ENCODE results near the gene ZNF787.

ZNF787 gene

DNA sequence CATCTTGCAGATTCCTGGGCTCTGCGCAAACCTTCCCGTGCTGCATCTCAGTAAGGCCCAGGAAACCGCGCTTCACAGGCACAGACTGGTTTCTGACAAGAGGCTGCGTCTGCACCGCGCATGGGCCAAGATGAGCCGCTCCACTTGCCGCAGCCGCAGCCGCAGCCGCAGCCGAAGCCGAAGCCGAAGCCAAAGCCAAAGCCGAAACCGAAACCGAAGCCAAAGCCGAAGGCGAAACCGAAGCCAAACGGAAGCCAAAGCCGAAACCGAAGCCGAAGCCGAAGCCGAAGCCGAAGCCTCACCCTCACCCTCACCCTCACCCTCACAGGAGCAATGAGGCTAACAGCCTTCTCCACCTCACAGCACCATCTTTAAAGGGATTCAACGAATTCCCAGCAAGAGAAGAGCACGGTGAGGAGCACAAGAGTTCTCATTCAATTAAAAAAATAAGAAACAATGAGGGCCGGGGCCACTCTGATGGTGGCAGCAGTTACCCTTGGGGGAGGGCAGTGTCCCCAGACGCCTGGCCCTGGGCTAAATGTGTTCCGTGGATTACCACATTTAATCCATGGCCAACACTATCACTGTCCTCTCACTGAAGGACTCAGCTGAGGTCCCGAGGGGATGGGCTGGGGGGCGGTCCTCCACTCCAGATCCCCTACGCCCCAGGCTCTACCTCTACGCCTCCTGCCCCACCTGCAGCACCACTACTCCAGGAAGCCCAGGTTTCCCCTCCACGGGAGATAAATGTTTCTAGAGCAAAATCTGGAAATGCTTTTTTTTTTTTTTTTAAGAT, 29.1 kb downstream of the ZNF787 start:
- Histone ChIP-seq H2AFZ (ENCODE audit: low read depth, low read length) (no peak overlapping the region), H3K27me3 (ENCODE audit: insufficient read depth, low read length) (no peaks in the 10 kb centered on the region), H3K9me3 (ENCODE audit: low read length) (peaks cover 57% of the 10 kb centered on the region), H3K4me1 (ENCODE audit: insufficient read depth, low read length) (no peaks in the 10 kb centered on the region), H3K4me3 (ENCODE audit: low read length) (no peak overlapping the region), H3K36me3 (ENCODE audit: insufficient read depth, low read length) (peaks cover 52% of the 10 kb centered on the region)

DNA sequence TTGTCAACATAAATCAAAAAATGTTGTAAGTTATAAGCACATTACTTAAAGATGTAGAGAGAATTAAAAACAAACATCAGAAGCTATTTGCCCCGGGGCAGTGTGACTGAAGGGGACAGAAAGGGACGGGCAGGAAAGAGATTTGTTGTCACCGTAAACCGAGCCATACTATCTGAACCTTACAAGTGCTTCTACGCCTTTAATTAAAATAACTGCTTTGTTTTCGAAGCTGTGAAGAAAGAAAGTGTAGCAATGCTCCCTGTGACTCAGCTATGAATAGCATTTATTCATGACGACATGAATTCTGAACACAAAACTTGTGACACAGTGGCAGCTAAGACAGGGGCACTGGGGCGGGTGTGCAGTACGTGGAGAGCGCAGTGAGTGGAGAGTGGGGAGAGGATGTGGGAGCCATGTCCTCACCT, 30.0 kb downstream of the ZNF787 start:
- Histone ChIP-seq H3K27me3 (ENCODE audit: insufficient read depth, low read length) (no peaks in the 10 kb centered on the region), H3K9me3 (ENCODE audit: low read length) (peaks cover 51% of the 10 kb centered on the region), H3K4me3 (ENCODE audit: low read length) (no peak overlapping the region), H2AFZ (ENCODE audit: low read depth, low read length) (no peak overlapping the region), H3K4me1 (ENCODE audit: insufficient read depth, low read length) (no peaks in the 10 kb centered on the region), H3K36me3 (ENCODE audit: insufficient read depth, low read length) (peaks cover 48% of the 10 kb centered on the region)

DNA sequence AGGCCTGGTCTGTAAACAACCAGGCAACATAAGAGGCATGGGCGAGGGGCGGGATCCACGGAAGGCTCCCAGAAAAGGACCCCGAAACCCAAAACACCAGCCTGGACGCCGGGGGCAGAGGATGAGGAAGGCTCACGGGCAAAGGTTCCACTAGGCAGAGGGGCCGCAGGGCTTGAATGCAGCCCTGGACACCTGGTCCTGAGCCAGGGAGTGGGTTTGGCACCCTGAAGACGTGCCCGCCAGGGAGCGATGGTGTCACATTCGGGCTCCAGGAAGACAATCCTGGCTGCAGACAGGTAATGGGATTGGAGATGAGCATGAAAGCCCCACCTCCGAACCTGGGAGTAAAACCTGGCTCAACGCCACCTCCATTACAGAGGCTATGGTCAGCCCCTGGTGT, 31.8 kb downstream of the ZNF787 start:
- peaks cover 38% of the 10 kb centered on the region for H3K36me3 ChIP-seq (ENCODE audit: insufficient read depth, low read length)
- no peak overlapping the region for H2AFZ ChIP-seq (ENCODE audit: low read depth, low read length)
- H3K27me3 ChIP-seq (ENCODE audit: insufficient read depth, low read length) = no peaks in the 10 kb centered on the region
- H3K4me3 ChIP-seq (ENCODE audit: low read length) = no peak overlapping the region
- no peaks in the 10 kb centered on the region for H3K4me1 ChIP-seq (ENCODE audit: insufficient read depth, low read length)
- peaks cover 37% of the 10 kb centered on the region for H3K9me3 ChIP-seq (ENCODE audit: low read length)

DNA sequence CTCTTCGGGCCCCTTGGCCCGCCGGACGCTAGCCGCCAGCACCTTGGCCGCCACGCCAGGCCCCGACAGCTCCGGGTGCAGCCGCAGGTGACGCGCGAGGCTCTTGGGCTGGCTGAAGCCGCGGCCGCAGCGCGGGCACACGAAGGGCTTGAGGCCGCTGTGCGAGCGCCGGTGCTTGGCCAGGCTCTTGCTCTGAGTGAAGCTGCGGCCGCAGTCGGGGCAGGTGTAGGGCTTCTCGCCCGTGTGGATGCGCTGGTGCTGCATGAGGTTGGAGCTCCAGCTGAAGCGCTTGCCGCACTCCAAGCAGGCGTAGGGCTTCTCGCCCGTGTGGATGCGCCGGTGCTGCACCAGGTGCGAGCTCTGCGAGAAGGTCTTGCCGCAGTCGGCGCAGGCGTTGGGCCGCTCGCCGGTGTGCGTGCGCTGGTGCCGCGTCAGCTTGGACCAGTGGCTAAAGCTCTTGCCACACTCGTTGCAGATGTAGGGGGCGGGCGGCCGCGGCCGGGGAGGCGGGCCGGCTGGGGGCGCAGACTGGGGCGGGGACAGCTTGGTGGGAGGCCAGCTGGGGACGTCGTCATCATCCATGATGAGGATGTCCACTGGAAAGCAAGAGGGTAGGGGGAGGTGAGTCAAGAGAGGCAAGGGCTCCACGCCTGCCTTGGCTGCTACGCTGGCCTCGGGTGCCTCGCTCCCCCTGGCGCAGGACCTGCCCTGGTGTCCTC, 32.4 kb downstream of the ZNF787 start:
- H2AFZ ChIP-seq (ENCODE audit: low read depth, low read length) = no peak overlapping the region
- no peaks in the 10 kb centered on the region for H3K27me3 ChIP-seq (ENCODE audit: insufficient read depth, low read length)
- H3K9me3 ChIP-seq (ENCODE audit: low read length) = peaks cover 36% of the 10 kb centered on the region
- H3K4me1 ChIP-seq (ENCODE audit: insufficient read depth, low read length) = no peaks in the 10 kb centered on the region
- peaks cover 37% of the 10 kb centered on the region for H3K36me3 ChIP-seq (ENCODE audit: insufficient read depth, low read length)
- no peak overlapping the region for H3K4me3 ChIP-seq (ENCODE audit: low read length)

DNA sequence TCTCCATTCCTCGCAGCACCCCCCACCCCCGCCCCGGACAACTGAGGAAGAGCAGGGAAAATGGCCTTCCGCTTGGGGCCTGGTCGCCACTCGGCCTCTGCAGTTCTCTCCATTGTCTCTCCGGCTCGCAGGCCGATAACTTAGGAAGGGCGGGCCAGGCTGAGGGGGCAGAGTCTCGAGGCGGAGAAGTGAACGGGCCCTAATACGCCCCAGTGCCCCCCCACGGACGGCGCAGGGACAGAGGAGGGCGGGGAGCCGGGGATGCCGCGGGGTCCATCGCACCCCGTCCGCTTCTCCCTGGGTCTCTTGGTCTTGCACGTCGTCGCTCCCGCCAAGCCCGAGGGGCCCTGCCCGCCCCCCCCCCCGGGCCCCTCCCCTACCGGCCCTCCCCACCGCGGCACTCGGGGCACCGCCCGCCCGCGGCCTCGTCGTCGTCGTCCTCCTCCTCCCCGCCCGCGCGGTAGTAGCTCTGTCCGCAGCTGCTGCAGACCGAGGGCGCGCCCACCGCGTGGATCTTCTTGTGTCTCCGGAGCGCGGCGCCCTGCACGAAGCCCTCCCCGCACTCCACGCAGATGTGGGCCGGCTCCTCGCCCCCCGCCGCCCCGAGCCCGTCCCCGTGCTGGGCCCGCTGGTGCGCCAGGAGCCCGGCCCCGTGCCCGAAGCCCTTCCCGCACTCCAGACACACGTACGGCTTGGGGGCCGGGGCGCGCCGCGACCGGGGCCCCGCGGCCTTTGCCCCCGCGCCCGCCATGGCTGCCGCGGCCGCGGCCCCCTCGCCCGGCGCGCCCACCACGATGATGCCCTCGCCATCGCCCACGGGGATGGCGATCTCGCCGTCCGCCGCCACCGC, 33.2 kb downstream of the ZNF787 start:
- H2AFZ ChIP-seq (ENCODE audit: low read depth, low read length) = no peak overlapping the region
- H3K36me3 ChIP-seq (ENCODE audit: insufficient read depth, low read length) = peaks cover 30% of the 10 kb centered on the region
- no peaks in the 10 kb centered on the region for H3K27me3 ChIP-seq (ENCODE audit: insufficient read depth, low read length)
- H3K9me3 ChIP-seq (ENCODE audit: low read length) = peaks cover 28% of the 10 kb centered on the region
- H3K4me3 ChIP-seq (ENCODE audit: low read length) = no peak overlapping the region
- H3K4me1 ChIP-seq (ENCODE audit: insufficient read depth, low read length) = no peaks in the 10 kb centered on the region

DNA sequence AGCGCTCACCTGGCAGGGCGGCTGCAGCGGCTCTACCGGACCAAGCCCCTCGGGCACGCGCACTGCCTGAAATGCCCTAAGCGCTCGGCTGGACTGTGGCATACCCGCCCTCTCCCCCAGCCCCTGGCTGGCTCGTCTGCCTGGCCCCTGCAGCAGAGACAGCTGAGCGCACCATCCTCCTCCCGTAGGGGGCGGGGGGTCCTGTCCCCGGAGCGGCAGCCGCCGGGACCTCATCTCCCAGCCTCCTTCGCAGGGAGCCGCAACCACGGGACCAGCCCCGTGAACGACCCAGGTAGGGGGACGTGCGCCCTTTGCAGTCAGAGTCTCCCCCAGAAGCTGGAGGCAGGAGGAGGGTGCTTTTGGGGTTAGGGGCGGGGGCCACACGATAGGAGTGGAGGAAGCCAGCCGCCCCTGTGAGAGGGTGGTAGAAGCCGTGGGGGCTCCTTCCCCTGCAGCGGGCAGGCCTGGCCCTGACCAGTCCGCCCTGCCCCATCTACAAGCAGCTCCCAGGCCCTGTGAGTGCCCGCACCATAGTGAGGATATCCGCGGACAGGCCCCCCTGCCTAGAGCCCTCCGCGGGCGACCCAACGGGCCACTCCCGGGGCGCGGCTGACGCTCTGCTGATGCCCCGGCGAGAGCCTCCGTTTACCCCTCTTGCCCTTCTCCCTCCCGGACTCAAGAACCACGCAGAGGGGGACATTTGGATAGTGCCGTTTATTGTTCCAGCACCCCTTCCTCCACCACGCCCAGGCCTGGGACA, 34.2 kb downstream of the ZNF787 start:
- H2AFZ ChIP-seq (ENCODE audit: low read depth, low read length) = no peak overlapping the region
- H3K4me3 ChIP-seq (ENCODE audit: low read length) = no peak overlapping the region
- H3K4me1 ChIP-seq (ENCODE audit: insufficient read depth, low read length) = no peaks in the 10 kb centered on the region
- peaks cover 30% of the 10 kb centered on the region for H3K36me3 ChIP-seq (ENCODE audit: insufficient read depth, low read length)
- H3K27me3 ChIP-seq (ENCODE audit: insufficient read depth, low read length) = no peaks in the 10 kb centered on the region
- peaks cover 20% of the 10 kb centered on the region for H3K9me3 ChIP-seq (ENCODE audit: low read length)

DNA sequence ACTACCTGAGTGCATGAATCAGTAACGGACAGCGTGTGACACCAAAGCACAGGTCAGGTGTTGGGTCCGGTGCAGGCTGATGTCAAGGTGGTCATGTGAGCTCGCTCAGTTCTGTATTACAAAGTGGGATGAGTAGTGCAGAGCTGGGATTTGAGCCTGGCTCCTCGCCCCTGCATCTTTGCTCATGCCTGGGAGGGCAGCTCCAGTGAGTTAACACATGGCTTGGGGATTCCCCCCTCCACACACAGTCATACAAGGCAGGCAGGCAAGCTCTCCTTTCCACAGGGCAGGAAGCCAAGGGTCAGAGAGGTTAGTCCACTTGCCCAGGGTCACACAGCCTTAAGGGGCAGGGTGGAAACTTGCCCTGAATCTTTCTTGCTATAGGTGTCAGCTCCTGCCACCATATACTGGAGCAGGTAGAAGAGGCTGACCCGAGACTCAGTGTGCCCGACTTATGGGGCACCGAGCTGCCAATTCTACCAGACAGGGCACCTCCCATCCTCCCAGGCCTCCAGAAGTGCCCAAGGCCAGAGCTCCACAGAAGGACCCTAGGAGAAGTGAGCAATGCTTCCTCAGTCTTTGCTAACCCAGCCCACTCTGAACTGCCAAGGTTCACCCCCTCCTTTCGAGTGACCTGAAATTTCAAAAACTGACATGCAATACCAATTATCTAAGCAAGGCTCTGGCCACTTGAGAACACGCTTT, 35.4 kb downstream of the ZNF787 start:
- Histone ChIP-seq H3K27me3 (ENCODE audit: insufficient read depth, low read length) (no peaks in the 10 kb centered on the region), H3K9me3 (ENCODE audit: low read length) (peaks cover 13% of the 10 kb centered on the region), H3K4me1 (ENCODE audit: insufficient read depth, low read length) (peaks cover 2% of the 10 kb centered on the region), H2AFZ (ENCODE audit: low read depth, low read length) (no peak overlapping the region), H3K4me3 (ENCODE audit: low read length) (no peak overlapping the region), H3K36me3 (ENCODE audit: insufficient read depth, low read length) (peaks cover 24% of the 10 kb centered on the region)

DNA sequence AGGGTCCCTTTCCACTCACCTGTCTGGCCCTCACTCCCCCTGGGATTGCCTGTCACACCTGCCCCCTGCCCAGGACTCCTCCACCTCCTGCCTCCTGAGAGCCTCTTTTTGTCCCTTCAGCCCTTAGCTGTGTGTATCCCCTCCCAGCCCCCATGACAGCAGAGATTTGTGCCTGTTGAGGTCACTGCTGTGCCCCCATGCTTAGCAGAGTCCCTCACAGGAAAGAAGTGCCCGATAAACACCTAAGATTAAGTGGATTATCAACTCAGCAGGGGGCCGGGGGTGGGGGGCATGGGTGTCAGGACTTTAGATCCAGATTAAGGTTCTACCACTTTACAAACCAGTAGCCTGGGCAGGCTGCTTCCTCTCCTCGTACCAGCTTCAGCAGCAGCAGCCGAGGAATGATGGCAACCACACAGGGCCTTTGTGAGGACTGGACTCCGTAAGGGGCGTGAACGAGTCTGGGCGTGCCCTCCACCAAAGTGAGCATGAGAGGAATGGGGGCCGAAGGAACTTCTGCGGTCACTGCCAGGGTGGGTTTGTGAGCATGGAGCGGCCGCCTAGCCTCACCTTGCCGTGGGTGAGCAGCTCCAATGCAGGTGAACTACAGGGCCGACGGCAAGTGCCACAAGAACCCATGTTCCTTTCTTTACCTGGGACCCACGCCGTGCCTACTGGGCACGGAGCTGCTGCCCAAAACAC, 36.1 kb downstream of the ZNF787 start:
- Histone ChIP-seq H3K36me3 (ENCODE audit: insufficient read depth, low read length) (peaks cover 19% of the 10 kb centered on the region), H3K27me3 (ENCODE audit: insufficient read depth, low read length) (no peaks in the 10 kb centered on the region), H3K4me1 (ENCODE audit: insufficient read depth, low read length) (peaks cover 3% of the 10 kb centered on the region), H2AFZ (ENCODE audit: low read depth, low read length) (no peak overlapping the region), H3K4me3 (ENCODE audit: low read length) (no peak overlapping the region), H3K9me3 (ENCODE audit: low read length) (peaks cover 10% of the 10 kb centered on the region)

DNA sequence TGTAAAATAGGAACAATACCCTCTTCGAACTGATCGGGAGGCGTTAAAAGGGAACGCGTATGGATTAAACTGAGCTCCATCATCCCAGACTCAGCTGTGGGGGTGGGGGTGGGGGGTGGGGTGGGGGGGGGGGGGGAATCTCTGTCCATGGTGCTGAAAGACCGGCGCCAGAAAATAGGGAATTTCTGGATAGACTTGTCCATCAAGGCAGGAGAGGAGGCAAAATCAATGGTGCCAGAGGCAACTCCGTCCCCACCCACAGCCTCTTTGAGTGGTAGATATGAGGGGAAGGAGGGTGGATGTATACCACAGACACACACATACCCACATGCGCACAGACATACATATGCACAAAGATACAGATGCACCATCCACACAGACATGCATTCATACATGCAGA, 37.4 kb downstream of the ZNF787 start:
- Histone ChIP-seq H3K4me1 (ENCODE audit: insufficient read depth, low read length) (peaks cover 3% of the 10 kb centered on the region), H3K36me3 (ENCODE audit: insufficient read depth, low read length) (peaks cover 6% of the 10 kb centered on the region), H3K27me3 (ENCODE audit: insufficient read depth, low read length) (no peaks in the 10 kb centered on the region), H2AFZ (ENCODE audit: low read depth, low read length) (no peak overlapping the region), H3K4me3 (ENCODE audit: low read length) (no peak overlapping the region), H3K9me3 (ENCODE audit: low read length) (peaks cover 2% of the 10 kb centered on the region)

DNA sequence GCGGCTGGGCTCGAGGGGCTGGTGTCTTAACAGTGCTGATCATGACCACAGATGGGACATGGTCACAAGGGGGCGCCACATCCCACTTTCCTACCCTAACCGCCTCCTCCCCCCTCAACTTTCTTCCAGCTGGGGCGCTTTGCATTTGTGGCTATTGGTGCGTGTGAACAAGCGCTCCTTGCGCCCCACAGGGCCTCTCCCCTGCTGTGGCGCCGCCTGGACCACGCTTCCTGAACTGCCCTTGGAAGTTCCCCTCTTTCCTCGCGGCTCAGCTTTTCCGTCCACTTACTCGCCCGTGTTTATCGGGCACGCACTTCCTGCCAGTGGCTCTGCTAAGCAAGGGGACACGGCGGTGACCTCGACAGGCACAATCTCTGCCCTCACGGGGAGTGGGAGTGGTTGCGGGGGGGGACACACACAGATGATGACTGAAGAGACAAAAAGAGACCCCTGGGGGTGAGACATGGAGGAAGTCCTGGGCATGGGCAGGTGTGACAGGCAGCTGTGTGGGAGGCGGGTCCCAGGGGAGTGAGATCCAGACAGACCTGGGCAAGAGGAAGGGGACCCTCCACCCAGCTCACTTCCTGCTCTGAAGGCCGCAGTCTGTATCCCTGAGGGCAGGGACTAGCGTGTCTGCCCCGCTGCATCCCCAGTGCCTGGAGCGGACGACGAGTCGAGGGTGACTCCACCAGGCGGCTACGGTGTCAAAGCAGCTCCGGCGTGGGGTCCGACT, 40.3 kb downstream of the ZNF787 start:
- Histone ChIP-seq H3K9me3 (ENCODE audit: low read length) (no peaks in the 10 kb centered on the region), H3K4me1 (ENCODE audit: insufficient read depth, low read length) (peaks cover 3% of the 10 kb centered on the region), H2AFZ (ENCODE audit: low read depth, low read length) (no peak overlapping the region), H3K27me3 (ENCODE audit: insufficient read depth, low read length) (no peaks in the 10 kb centered on the region), H3K4me3 (ENCODE audit: low read length) (no peak overlapping the region), H3K36me3 (ENCODE audit: insufficient read depth, low read length) (peaks cover 4% of the 10 kb centered on the region)

DNA sequence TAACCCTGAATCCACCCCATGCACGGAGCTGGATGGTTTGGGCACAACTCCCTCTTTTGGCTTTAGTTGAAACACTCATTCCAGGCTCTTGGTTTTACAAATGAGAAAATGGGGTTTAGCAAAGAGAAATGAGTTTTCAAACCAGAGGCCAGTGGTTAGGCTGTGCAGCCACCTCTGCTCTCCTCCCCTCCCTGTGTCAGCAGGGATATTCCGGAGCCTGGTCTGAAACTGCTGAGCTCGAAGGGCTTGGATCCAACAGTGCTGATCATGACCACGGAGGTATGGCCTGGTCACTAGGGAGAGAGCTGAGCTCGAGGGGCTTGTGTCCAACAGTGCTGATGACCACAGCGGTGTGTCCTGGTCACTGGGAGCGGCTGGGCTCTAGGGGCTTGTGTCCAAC, 41.5 kb downstream of the ZNF787 start:
- no peaks in the 10 kb centered on the region for H3K36me3 ChIP-seq (ENCODE audit: insufficient read depth, low read length)
- H3K9me3 ChIP-seq (ENCODE audit: low read length) = no peaks in the 10 kb centered on the region
- no peaks in the 10 kb centered on the region for H3K27me3 ChIP-seq (ENCODE audit: insufficient read depth, low read length)
- H3K4me1 ChIP-seq (ENCODE audit: insufficient read depth, low read length) = peaks cover 3% of the 10 kb centered on the region
- no peak overlapping the region for H2AFZ ChIP-seq (ENCODE audit: low read depth, low read length)
- H3K4me3 ChIP-seq (ENCODE audit: low read length) = no peak overlapping the region
